ENCODE results near the gene EDC3. TPM values are rescaled to one million over a fixed set of nuclear protein-coding genes. Genes with fewer than 3 reads are reported as not detected.

Gene EDC3
- total RNA-seq, 1 donor = 9.8 TPM

- peak; percentile 98 for DNase-seq (ENCODE audit: insufficient read length, low spot score, missing footprints)
- H4K20me1 ChIP-seq (ENCODE audit: insufficient read depth, low read length) = peaks cover 49% of the 10 kb centered on the region
- H3K4me1 ChIP-seq (ENCODE audit: insufficient read depth, low read length) = peaks cover 21% of the 10 kb centered on the region
- no peaks in the 10 kb centered on the region for H3K9me3 ChIP-seq (ENCODE audit: low read depth, low read length)
- H3K27ac ChIP-seq (ENCODE audit: low read depth, low read length) = peak overlapping the region; percentile 88
- peaks cover 25% of the 10 kb centered on the region for H3K36me3 ChIP-seq (ENCODE audit: insufficient read depth, low read length)
- H3K27me3 ChIP-seq (ENCODE audit: insufficient read depth, low read length) = peaks cover 4% of the 10 kb centered on the region
- H3K4me2 ChIP-seq (ENCODE audit: insufficient read depth, low read length) = peak overlapping the region; percentile 85
- peak overlapping the region; percentile 87 for H3K4me3 ChIP-seq (ENCODE audit: insufficient read depth, low read length)
- TF ChIP-seq, protein P1, sequence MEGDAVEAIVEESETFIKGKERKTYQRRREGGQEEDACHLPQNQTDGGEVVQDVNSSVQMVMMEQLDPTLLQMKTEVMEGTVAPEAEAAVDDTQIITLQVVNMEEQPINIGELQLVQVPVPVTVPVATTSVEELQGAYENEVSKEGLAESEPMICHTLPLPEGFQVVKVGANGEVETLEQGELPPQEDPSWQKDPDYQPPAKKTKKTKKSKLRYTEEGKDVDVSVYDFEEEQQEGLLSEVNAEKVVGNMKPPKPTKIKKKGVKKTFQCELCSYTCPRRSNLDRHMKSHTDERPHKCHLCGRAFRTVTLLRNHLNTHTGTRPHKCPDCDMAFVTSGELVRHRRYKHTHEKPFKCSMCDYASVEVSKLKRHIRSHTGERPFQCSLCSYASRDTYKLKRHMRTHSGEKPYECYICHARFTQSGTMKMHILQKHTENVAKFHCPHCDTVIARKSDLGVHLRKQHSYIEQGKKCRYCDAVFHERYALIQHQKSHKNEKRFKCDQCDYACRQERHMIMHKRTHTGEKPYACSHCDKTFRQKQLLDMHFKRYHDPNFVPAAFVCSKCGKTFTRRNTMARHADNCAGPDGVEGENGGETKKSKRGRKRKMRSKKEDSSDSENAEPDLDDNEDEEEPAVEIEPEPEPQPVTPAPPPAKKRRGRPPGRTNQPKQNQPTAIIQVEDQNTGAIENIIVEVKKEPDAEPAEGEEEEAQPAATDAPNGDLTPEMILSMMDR (IDR thresholded peaks at IDR 0.05; ENCODE audit: extremely low read depth, low read depth, low read length) = no peak
- peak overlapping the region; percentile 44 for H2AFZ ChIP-seq (ENCODE audit: low read length)
- peaks cover 63% of the 10 kb centered on the region for H3K79me2 ChIP-seq (ENCODE audit: insufficient read depth, low read length)
These were observed 79.4 kb downstream of the EDC3 start for GRCh38 chr15:74616366-74616939.

DNA sequence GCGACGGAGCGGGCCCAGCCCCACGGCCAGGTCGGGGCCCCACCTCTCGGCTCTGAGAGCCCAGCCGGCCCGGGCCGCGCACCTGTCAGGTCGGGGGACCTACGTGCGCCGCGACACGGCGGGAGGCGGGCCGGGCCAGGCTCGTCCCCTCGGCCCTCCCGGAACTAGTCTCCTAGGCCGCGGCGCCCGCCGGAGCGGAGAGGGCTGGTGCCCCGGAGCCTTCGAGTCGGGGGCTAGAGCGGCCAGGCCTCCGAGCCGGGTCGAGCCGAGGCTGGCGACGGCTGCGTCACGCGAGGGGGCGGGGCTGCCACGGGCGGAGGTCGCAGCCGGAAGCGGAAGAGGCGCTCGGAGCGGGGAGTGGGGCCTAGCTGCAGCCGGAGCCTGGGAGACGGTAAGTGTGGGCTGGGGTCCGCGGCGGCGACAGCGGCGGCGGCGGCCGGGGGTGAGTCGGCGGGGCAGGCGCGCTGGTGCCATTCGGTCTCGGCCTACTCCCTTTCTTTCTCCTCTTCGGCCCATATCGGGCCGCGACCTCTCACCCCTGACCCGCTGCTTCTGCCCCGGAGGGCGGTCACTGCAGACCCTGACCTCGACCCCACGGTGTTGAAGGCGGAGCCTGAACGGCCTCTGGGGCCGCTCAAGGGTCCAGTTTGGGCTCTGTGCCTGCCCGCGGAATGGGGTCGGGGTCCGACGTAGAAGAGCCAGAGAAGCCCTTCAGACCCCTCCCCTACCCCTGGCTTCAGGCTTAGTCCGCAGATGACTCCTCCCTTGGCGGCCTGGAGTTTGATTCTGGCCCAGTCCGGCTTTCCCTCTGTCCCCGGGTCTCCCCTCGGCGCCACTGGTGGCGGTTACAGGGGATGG lies 80.1 kb downstream of the EDC3 start, which contains the start of gene CLK3:
Gene CLK3, plus strand, starts transcription at position 329 of the 858 bp plus-strand sequence. CDS start 3,361 bp downstream, outside the sequence.
- Histone ChIP-seq H3K36me3 (ENCODE audit: insufficient read depth, low read length) (peaks cover 18% of the 10 kb centered on the region), H3K4me1 (ENCODE audit: insufficient read depth, low read length) (peaks cover 21% of the 10 kb centered on the region), H3K4me3 (ENCODE audit: insufficient read depth, low read length) (peak within 1 kb of the TSS; percentile 87), H3K4me2 (ENCODE audit: insufficient read depth, low read length) (peak within 1 kb of the TSS; percentile 85), H3K27ac (ENCODE audit: low read depth, low read length) (peak within 1 kb of the TSS; percentile 88), H2AFZ (ENCODE audit: low read length) (peak within 1 kb of the TSS; percentile 87), H3K9me3 (ENCODE audit: low read depth, low read length) (no peaks in the 10 kb centered on the region), H3K79me2 (ENCODE audit: insufficient read depth, low read length) (peaks cover 56% of the 10 kb centered on the region), H3K27me3 (ENCODE audit: insufficient read depth, low read length) (peaks cover 7% of the 10 kb centered on the region), H4K20me1 (ENCODE audit: insufficient read depth, low read length) (peaks cover 42% of the 10 kb centered on the region)
- TF ChIP-seq, protein P1 (IDR thresholded peaks at IDR 0.05; ENCODE audit: extremely low read depth, low read depth, low read length) = no peak
- peak; percentile 100 for DNase-seq (ENCODE audit: insufficient read length, low spot score, missing footprints)

DNA sequence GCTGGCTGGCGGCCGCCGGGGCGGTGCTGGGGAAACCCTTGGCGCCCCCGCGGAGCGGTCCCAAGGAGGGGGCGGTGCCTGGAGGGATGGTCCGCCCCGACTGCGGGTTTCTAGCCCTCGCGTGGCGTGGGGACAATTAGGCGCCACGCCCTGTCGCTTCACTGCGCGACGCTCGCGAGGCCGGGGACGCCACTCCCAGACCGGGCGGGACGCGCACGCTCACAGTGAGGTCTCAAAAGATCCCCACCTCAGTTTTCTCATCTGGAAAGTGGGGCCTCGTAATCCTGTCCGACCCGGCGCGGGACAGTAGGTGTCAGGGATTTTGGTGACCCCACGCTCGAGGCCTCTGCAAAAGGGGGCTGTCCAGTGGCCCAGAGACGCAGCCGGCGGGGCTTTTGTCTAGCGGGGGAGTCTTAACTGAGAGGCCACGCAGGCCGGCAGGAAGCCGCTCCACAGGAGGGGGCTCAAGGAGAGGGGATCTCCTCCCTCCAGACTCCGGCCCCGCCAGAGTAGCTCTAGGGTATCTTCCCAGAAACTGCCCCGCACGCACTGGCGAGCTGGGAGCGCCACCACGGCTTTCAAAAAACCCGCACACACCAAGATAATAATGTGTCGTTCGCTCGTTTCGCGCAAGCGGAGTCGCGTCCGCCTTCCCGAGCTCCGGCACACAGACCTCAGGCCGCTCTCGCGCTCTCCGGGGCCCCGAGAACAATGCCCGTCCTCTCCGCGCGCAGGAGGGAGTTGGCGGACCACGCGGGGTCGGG lies 80.9 kb downstream of the EDC3 start:
- peak overlapping the region; percentile 87 for H3K4me3 ChIP-seq (ENCODE audit: insufficient read depth, low read length)
- peak; percentile 99 for DNase-seq (ENCODE audit: insufficient read length, low spot score, missing footprints)
- TF ChIP-seq, protein P1 (IDR thresholded peaks at IDR 0.05; ENCODE audit: extremely low read depth, low read depth, low read length) = no peak
- H3K36me3 ChIP-seq (ENCODE audit: insufficient read depth, low read length) = peaks cover 10% of the 10 kb centered on the region
- peaks cover 21% of the 10 kb centered on the region for H3K4me1 ChIP-seq (ENCODE audit: insufficient read depth, low read length)
- H3K4me2 ChIP-seq (ENCODE audit: insufficient read depth, low read length) = peak overlapping the region; percentile 85
- peak overlapping the region; percentile 87 for H2AFZ ChIP-seq (ENCODE audit: low read length)
- H3K9me3 ChIP-seq (ENCODE audit: low read depth, low read length) = no peaks in the 10 kb centered on the region
- H3K27me3 ChIP-seq (ENCODE audit: insufficient read depth, low read length) = peaks cover 7% of the 10 kb centered on the region
- peaks cover 48% of the 10 kb centered on the region for H3K79me2 ChIP-seq (ENCODE audit: insufficient read depth, low read length)
- H4K20me1 ChIP-seq (ENCODE audit: insufficient read depth, low read length) = peaks cover 34% of the 10 kb centered on the region
- peak overlapping the region; percentile 88 for H3K27ac ChIP-seq (ENCODE audit: low read depth, low read length)
